ENCODE data around the gene DNMT3L.

GRCh38 chr21:44272284-44272858 lies 10.7 kb upstream of the DNMT3L start:
- TF ChIP-seq, protein P1, sequence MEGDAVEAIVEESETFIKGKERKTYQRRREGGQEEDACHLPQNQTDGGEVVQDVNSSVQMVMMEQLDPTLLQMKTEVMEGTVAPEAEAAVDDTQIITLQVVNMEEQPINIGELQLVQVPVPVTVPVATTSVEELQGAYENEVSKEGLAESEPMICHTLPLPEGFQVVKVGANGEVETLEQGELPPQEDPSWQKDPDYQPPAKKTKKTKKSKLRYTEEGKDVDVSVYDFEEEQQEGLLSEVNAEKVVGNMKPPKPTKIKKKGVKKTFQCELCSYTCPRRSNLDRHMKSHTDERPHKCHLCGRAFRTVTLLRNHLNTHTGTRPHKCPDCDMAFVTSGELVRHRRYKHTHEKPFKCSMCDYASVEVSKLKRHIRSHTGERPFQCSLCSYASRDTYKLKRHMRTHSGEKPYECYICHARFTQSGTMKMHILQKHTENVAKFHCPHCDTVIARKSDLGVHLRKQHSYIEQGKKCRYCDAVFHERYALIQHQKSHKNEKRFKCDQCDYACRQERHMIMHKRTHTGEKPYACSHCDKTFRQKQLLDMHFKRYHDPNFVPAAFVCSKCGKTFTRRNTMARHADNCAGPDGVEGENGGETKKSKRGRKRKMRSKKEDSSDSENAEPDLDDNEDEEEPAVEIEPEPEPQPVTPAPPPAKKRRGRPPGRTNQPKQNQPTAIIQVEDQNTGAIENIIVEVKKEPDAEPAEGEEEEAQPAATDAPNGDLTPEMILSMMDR (optimal IDR thresholded peaks at IDR 0.05 in 1 of 3, IDR thresholded peaks at IDR 0.05 in 1 of 3, conservative IDR thresholded peaks at IDR 0.05 in 1 of 3; ENCODE audit: extremely low read depth in 1 of 3, insufficient read depth in 2 of 3, low read length in 3 of 3) = no peak
- no peak for TF ChIP-seq EZH2 (IDR thresholded peaks at IDR 0.05; ENCODE audit: low read length)
